Measurements from ENCODE around the gene DELE1.
A peak's percentile ranks its signal among the peaks of the same experiment; 100 is the strongest.

DELE1 gene

DNA sequence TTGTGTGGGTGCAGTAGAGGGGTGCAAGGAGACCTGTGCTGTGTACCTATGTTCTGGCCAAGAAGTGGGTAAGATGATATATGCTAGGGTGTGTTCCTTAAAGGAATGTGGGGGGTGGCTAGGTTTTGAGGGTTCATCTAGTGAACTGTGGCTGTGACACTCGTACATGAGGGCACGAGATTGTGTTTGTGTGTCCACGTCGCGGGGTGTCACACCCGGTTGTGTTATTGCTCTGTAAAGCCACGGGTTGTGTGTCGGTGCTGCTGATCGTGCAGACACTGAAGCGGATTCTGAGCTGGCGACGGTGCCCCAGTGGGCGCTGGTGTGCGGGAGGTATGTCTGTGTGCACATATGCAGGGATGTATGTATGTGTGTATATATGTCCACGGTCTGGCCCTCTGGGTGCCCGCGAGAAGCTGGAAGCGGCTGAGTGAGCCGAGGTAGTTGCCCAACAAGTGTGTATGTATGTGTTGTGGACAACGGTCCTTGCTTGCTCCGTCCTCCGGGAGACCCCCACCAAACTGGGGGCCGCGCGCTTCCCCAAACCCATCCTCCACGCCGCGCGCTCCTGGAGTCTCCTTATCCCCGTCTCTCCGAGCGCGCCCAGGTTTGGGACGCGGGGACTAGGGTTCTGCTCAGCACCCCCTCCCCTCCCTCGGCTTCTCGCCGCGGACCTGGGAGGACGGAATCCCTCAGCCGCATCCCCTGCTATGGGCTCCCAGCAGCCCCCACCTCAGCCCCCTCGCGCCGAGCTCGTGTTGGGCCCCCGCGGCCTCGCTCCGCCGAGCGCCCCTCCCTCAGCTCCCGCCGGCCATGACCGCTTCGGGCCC, 46.1 kb upstream of the DELE1 start (continued):
- TF ChIP-seq SCRT2 (tag by site-specific recombination; IDR thresholded peaks at IDR 0.05) (peak; percentile 73; the same call in 1 of the 2 replicates), ZBTB8A (tag by site-specific recombination; IDR thresholded peaks at IDR 0.05) (peak; percentile 35), ZNF501 (tag by site-specific recombination; IDR thresholded peaks at IDR 0.05) (peak; percentile 59; the same call in 1 of the 2 replicates), ZNF2 (tag by site-specific recombination; IDR thresholded peaks at IDR 0.05) (peak; percentile 92; the same call in 1 of the 2 replicates), PATZ1 (tag by site-specific recombination; IDR thresholded peaks at IDR 0.05) (peak; percentile 86; the same call in 1 of the 2 replicates), ZSCAN5A (tag by site-specific recombination; IDR thresholded peaks at IDR 0.05) (no peak), KLF16 (tag by site-specific recombination; IDR thresholded peaks at IDR 0.05) (0 out of 2 replicates have a peak, but pooled peaks have one; percentile 3), SP7 (tag by site-specific recombination; IDR thresholded peaks at IDR 0.05) (no peak; the same call in 1 of the 2 replicates), ZNF335 (tag by site-specific recombination; conservative IDR thresholded peaks at IDR 0.05) (peak; percentile 80), ZIC2 (tag by site-specific recombination; IDR thresholded peaks at IDR 0.05) (0 out of 2 replicates have a peak, but pooled peaks have one; percentile 2), GLIS2 (tag by site-specific recombination; IDR thresholded peaks at IDR 0.05) (peak; percentile 84), ZBTB7A (tag by site-specific recombination; IDR thresholded peaks at IDR 0.05; ENCODE audit: low read depth) (peak; percentile 56; the same call in 1 of the 2 replicates), ZBTB20 (tag by site-specific recombination; IDR thresholded peaks at IDR 0.05) (peak; percentile 53; the same call in 1 of the 2 replicates), ZNF692 (tag by site-specific recombination; IDR thresholded peaks at IDR 0.05) (peak; percentile 24; the same call in 1 of the 2 replicates), ZFP37 (tag by site-specific recombination; IDR thresholded peaks at IDR 0.05) (peak; percentile 50; the same call in 1 of the 2 replicates)
- TF ChIP-seq, protein P1, sequence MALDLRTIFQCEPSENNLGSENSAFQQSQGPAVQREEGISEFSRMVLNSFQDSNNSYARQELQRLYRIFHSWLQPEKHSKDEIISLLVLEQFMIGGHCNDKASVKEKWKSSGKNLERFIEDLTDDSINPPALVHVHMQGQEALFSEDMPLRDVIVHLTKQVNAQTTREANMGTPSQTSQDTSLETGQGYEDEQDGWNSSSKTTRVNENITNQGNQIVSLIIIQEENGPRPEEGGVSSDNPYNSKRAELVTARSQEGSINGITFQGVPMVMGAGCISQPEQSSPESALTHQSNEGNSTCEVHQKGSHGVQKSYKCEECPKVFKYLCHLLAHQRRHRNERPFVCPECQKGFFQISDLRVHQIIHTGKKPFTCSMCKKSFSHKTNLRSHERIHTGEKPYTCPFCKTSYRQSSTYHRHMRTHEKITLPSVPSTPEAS (tag by site-specific recombination; IDR thresholded peaks at IDR 0.05) = peak; percentile 66; the same call in 1 of the 2 replicates
- TF ChIP-seq, protein P2, sequence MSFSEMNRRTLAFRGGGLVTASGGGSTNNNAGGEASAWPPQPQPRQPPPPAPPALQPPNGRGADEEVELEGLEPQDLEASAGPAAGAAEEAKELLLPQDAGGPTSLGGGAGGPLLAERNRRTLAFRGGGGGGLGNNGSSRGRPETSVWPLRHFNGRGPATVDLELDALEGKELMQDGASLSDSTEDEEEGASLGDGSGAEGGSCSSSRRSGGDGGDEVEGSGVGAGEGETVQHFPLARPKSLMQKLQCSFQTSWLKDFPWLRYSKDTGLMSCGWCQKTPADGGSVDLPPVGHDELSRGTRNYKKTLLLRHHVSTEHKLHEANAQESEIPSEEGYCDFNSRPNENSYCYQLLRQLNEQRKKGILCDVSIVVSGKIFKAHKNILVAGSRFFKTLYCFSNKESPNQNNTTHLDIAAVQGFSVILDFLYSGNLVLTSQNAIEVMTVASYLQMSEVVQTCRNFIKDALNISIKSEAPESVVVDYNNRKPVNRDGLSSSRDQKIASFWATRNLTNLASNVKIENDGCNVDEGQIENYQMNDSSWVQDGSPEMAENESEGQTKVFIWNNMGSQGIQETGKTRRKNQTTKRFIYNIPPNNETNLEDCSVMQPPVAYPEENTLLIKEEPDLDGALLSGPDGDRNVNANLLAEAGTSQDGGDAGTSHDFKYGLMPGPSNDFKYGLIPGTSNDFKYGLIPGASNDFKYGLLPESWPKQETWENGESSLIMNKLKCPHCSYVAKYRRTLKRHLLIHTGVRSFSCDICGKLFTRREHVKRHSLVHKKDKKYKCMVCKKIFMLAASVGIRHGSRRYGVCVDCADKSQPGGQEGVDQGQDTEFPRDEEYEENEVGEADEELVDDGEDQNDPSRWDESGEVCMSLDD (tag by site-specific recombination; IDR thresholded peaks at IDR 0.05) = peak; percentile 87
- TF ChIP-seq, protein P3, sequence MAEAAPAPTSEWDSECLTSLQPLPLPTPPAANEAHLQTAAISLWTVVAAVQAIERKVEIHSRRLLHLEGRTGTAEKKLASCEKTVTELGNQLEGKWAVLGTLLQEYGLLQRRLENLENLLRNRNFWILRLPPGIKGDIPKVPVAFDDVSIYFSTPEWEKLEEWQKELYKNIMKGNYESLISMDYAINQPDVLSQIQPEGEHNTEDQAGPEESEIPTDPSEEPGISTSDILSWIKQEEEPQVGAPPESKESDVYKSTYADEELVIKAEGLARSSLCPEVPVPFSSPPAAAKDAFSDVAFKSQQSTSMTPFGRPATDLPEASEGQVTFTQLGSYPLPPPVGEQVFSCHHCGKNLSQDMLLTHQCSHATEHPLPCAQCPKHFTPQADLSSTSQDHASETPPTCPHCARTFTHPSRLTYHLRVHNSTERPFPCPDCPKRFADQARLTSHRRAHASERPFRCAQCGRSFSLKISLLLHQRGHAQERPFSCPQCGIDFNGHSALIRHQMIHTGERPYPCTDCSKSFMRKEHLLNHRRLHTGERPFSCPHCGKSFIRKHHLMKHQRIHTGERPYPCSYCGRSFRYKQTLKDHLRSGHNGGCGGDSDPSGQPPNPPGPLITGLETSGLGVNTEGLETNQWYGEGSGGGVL (tag by site-specific recombination; IDR thresholded peaks at IDR 0.05) = peak; percentile 48; the same call in 1 of the 2 replicates
- TF ChIP-seq, protein P4, sequence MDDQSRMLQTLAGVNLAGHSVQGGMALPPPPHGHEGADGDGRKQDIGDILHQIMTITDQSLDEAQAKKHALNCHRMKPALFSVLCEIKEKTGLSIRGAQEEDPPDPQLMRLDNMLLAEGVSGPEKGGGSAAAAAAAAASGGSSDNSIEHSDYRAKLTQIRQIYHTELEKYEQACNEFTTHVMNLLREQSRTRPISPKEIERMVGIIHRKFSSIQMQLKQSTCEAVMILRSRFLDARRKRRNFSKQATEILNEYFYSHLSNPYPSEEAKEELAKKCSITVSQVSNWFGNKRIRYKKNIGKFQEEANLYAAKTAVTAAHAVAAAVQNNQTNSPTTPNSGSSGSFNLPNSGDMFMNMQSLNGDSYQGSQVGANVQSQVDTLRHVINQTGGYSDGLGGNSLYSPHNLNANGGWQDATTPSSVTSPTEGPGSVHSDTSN (CRISPR knock-in tag; IDR thresholded peaks at IDR 0.05) = no peak
- TF ChIP-seq, protein P5, sequence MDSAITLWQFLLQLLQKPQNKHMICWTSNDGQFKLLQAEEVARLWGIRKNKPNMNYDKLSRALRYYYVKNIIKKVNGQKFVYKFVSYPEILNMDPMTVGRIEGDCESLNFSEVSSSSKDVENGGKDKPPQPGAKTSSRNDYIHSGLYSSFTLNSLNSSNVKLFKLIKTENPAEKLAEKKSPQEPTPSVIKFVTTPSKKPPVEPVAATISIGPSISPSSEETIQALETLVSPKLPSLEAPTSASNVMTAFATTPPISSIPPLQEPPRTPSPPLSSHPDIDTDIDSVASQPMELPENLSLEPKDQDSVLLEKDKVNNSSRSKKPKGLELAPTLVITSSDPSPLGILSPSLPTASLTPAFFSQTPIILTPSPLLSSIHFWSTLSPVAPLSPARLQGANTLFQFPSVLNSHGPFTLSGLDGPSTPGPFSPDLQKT (IDR thresholded peaks at IDR 0.05; ENCODE audit: borderline replicate concordance, low read depth, low read length) = no peak

All from HEK293 (cell line).